ENCODE results near the gene RBMS1. TPM values are rescaled to one million over a fixed set of nuclear protein-coding genes. Genes with fewer than 3 reads are reported as not detected.

Gene RBMS1
- polyA plus RNA-seq, 1 experiment, result 107 TPM

DNA sequence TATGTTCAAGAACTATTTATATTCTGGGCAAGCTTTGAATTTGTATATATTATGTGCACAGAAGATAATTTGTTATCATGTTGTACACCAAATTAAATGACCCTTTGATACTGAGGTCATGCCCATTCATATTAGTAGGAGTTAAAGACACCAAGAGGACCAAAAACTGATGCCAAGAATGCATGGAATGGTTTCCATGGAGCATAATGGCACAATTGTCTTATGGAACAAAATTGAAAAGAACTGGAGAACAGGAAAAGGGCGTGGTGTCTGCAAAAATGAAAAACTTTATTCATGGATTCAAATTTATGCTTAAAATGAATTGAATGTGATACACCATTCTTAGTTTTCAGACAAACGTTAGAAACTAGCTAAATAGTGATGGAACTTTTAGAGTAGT is 24.1 kb upstream of the RBMS1 start:
- Histone ChIP-seq H3K9me3 (ENCODE audit: control insufficient read depth, insufficient read depth, low read length) (no peaks in the 10 kb centered on the region), H3K4me3 (ENCODE audit: low read depth, low read length) (no peak overlapping the region), H3K27ac (ENCODE audit: low read depth, low read length) (no peak overlapping the region), H3K27me3 (ENCODE audit: control insufficient read depth, insufficient read depth, low read length) (no peaks in the 10 kb centered on the region)
- DNase-seq (ENCODE audit: low read depth, low spot score), result no peak
- ChIA-PET CTCF (no interaction called here), POLR2A (no interaction called here)
- TF ChIP-seq CTCF (IDR thresholded peaks at IDR 0.05; ENCODE audit: low read depth, low read length), result no peak

- CTCF ChIA-PET, result interaction anchor here (0.6 kb wide), 1 partner anchor 25 kb away, joined by 3 read pairs; no protein-coding TSS in a partner anchor
- POLR2A ChIA-PET, result no interaction called here
- Histone ChIP-seq H3K9me3 (ENCODE audit: control insufficient read depth, insufficient read depth, low read length) (no peaks in the 10 kb centered on the region), H3K27ac (ENCODE audit: low read depth, low read length) (no peak overlapping the region), H3K27me3 (ENCODE audit: control insufficient read depth, insufficient read depth, low read length) (no peaks in the 10 kb centered on the region), H3K4me3 (ENCODE audit: low read depth, low read length) (no peak overlapping the region)
- DNase-seq (ENCODE audit: low read depth, low spot score), result no peak
- no peak for TF ChIP-seq CTCF (IDR thresholded peaks at IDR 0.05; ENCODE audit: low read depth, low read length)
Measured at GRCh38 chr2:160516547-160517365, 23.1 kb upstream of the RBMS1 start.

GRCh38 chr2:160515120-160515519 is 21.5 kb upstream of the RBMS1 start:
- TF ChIP-seq CTCF (IDR thresholded peaks at IDR 0.05; ENCODE audit: low read depth, low read length), result no peak
- H3K9me3 ChIP-seq (ENCODE audit: control insufficient read depth, insufficient read depth, low read length), result no peaks in the 10 kb centered on the region
- no peak overlapping the region for H3K4me3 ChIP-seq (ENCODE audit: low read depth, low read length)
- H3K27me3 ChIP-seq (ENCODE audit: control insufficient read depth, insufficient read depth, low read length), result no peaks in the 10 kb centered on the region
- CTCF ChIA-PET, result no interaction called here
- H3K27ac ChIP-seq (ENCODE audit: low read depth, low read length), result no peak overlapping the region
- POLR2A ChIA-PET, result no interaction called here
- no peak for DNase-seq (ENCODE audit: low read depth, low spot score)

- Histone ChIP-seq H3K4me3 (ENCODE audit: low read depth, low read length) (no peak overlapping the region), H3K9me3 (ENCODE audit: control insufficient read depth, insufficient read depth, low read length) (no peaks in the 10 kb centered on the region), H3K27ac (ENCODE audit: low read depth, low read length) (no peak overlapping the region), H3K27me3 (ENCODE audit: control insufficient read depth, insufficient read depth, low read length) (no peaks in the 10 kb centered on the region)
- DNase-seq (ENCODE audit: low read depth, low spot score), result no peak
- no peak for TF ChIP-seq CTCF (IDR thresholded peaks at IDR 0.05; ENCODE audit: low read depth, low read length)
- ChIA-PET POLR2A (no interaction called here), CTCF (no interaction called here)
Measured at GRCh38 chr2:160513120-160513519, 19.5 kb upstream of the RBMS1 start.

- H3K27me3 ChIP-seq (ENCODE audit: control insufficient read depth, insufficient read depth, low read length), result no peaks in the 10 kb centered on the region
- DNase-seq (ENCODE audit: low read depth, low spot score), result no peak
- no peaks in the 10 kb centered on the region for H3K9me3 ChIP-seq (ENCODE audit: control insufficient read depth, insufficient read depth, low read length)
- no peak for TF ChIP-seq CTCF (IDR thresholded peaks at IDR 0.05; ENCODE audit: low read depth, low read length)
- no peak overlapping the region for H3K27ac ChIP-seq (ENCODE audit: low read depth, low read length)
- ChIA-PET CTCF (no interaction called here), POLR2A (no interaction called here)
- H3K4me3 ChIP-seq (ENCODE audit: low read depth, low read length), result no peak overlapping the region
Measured at GRCh38 chr2:160512491-160512890, 18.9 kb upstream of the RBMS1 start.
